ENCODE data around the gene KRTAP12-1.
"Not testable (repeated sequence)": the region's sequence is repeated elsewhere in the genome, so short reads cannot be mapped to it uniquely, and the experiment has no call there.

KRTAP12-1 gene

GRCh38 chr21:44664691-44665090, 17.3 kb downstream of the KRTAP12-1 start:
- DNase-seq = no peak

GRCh38 chr21:44661567-44661966, 20.4 kb downstream of the KRTAP12-1 start:
- DNase-seq = not testable (repeated sequence)

GRCh38 chr21:44658913-44659595, 22.9 kb downstream of the KRTAP12-1 start:
- DNase-seq = no peak

GRCh38 chr21:44658541-44658910, 23.4 kb downstream of the KRTAP12-1 start:
- DNase-seq = no peak

- DNase-seq = no peak
Measured at GRCh38 chr21:44657635-44658540, 24.1 kb downstream of the KRTAP12-1 start, which contains the start of gene KRTAP12-3. TSS of gene KRTAP12-3 (plus strand) at chr21:44657932. CDS start at chr21:44657980, 48 bp downstream.

- no peak for DNase-seq
Measured at GRCh38 chr21:44656868-44657267, 25.1 kb downstream of the KRTAP12-1 start.

GRCh38 chr21:44654576-44655175, 27.3 kb downstream of the KRTAP12-1 start, which contains the start of gene KRTAP12-4:
TSS of gene KRTAP12-4 (minus strand) at chr21:44654659. CDS start at chr21:44654614, 45 bp downstream.
- no peak for DNase-seq

- no peak for DNase-seq
Measured at GRCh38 chr21:44653656-44654575, 28.0 kb downstream of the KRTAP12-1 start.

- no peak for DNase-seq
Measured at GRCh38 chr21:44653123-44653522, 28.8 kb downstream of the KRTAP12-1 start.

- no peak for DNase-seq
Measured at GRCh38 chr21:44650973-44651675, 30.8 kb downstream of the KRTAP12-1 start.

- no peak for DNase-seq
Measured at GRCh38 chr21:44650265-44650972, 31.5 kb downstream of the KRTAP12-1 start.

- no peak for DNase-seq
Measured at GRCh38 chr21:44649521-44650100, 32.4 kb downstream of the KRTAP12-1 start.

- no peak for DNase-seq
Measured at GRCh38 chr21:44648557-44649311, 33.2 kb downstream of the KRTAP12-1 start.

- DNase-seq = no peak
Measured at GRCh38 chr21:44647222-44647552, 34.8 kb downstream of the KRTAP12-1 start.

GRCh38 chr21:44646366-44647221, 35.4 kb downstream of the KRTAP12-1 start, which contains the start of gene KRTAP10-11:
TSS of gene KRTAP10-11 (plus strand) at chr21:44646414. CDS start at chr21:44646459, 45 bp downstream.
- not testable (repeated sequence) for DNase-seq

- DNase-seq = no peak
Measured at GRCh38 chr21:44644878-44645277, 37.1 kb downstream of the KRTAP12-1 start.

GRCh38 chr21:44643741-44644310, 38.1 kb downstream of the KRTAP12-1 start:
- no peak for DNase-seq

GRCh38 chr21:44640761-44641160, 41.2 kb downstream of the KRTAP12-1 start:
- DNase-seq = no peak

GRCh38 chr21:44639331-44639655, 42.7 kb downstream of the KRTAP12-1 start:
- no peak for DNase-seq
